Measurements from ENCODE around the gene LRSAM1. TPM values are rescaled to one million over a fixed set of nuclear protein-coding genes. Genes with fewer than 3 reads are reported as not detected.

The LRSAM1 gene
- total and polyA plus RNA-seq, 2 of the 8 experiments (the other 6 are each of a cell fraction or from before 2014, with no cell fraction given): 9.7 to 18.3 TPM

- Histone ChIP-seq H2BK20ac (ENCODE audit: low read length) (no peak overlapping the region), H4K8ac (ENCODE audit: extremely low read depth, insufficient read depth, low read length) (no peak overlapping the region), H3K56ac (replicated peaks; ENCODE audit: insufficient read length, low read depth, low read length) (no peak overlapping the region), H3K23me2 (ENCODE audit: low read depth, low read length) (no peaks in the 10 kb centered on the region), H3K9ac (replicated peaks in 1 of 4; ENCODE audit: extremely low read depth in 1 of 4, low read depth in 3 of 4, low read length in 3 of 4) (no peak overlapping the region), H4K20me1 (replicated peaks in 1 of 2; ENCODE audit: control insufficient read depth in 1 of 2, insufficient read depth in 2 of 2, low read length in 2 of 2) (peaks cover 0 to 6% of the 10 kb centered on the region in 2 experiments), H3K4me1 (replicated peaks in 1 of 4; ENCODE audit: control insufficient read depth in 3 of 4, insufficient read depth in 4 of 4, low read length in 3 of 4) (peaks cover 4 to 15% (median 15%) of the 10 kb centered on the region in 4 experiments; a peak in 5 of 7 replicates), H3K4me2 (ENCODE audit: insufficient read depth in 1 of 2, low read depth in 2 of 2, low read length in 2 of 2) (no peak overlapping the region), H3K79me1 (ENCODE audit: low read depth, low read length) (peaks cover 9% of the 10 kb centered on the region; the same call in 1 of the 2 replicates), H3K79me2 (ENCODE audit: control insufficient read depth in 1 of 2, insufficient read depth in 2 of 2, low read length in 2 of 2) (peaks cover 0 to 14% of the 10 kb centered on the region in 2 experiments; a peak in 1 of 4 replicates), H2BK15ac (ENCODE audit: low read length) (0 out of 2 replicates have a peak overlapping the region, but pooled peaks have one; percentile 40), H2AFZ (ENCODE audit: low read length) (no peak overlapping the region), H2AK5ac (ENCODE audit: low read depth, low read length) (no peak overlapping the region), H3K9me3 (ENCODE audit: insufficient read depth in 2 of 2, low read depth in 1 of 2, low read length in 1 of 2) (no peaks in the 10 kb centered on the region), H3K18ac (ENCODE audit: extremely low read depth, low read length) (no peak overlapping the region), H3K4me3 (ENCODE audit: extremely low read depth in 1 of 4, insufficient read depth in 2 of 4, low read depth in 3 of 4, low read length in 4 of 4) (no peak overlapping the region), H2BK120ac (replicated peaks; ENCODE audit: low read depth, low read length) (no peak overlapping the region), H3K36me3 (ENCODE audit: control insufficient read depth in 2 of 4, insufficient read depth in 4 of 4, low read length in 3 of 4) (no peaks in the 10 kb centered on the region), H2BK5ac (ENCODE audit: low read depth, low read length) (peak overlapping the region; percentile 71; the same call in 1 of the 2 replicates), H2BK12ac (ENCODE audit: low read depth, low read length) (0 out of 2 replicates have a peak overlapping the region, but pooled peaks have one; percentile 2), H3K14ac (ENCODE audit: insufficient read length) (no peak overlapping the region), H3K27ac (ENCODE audit: low read depth, low read length) (peak overlapping the region; percentile 17; the same call in 1 of the 2 replicates), H3K27me3 (replicated peaks in 1 of 4; ENCODE audit: control insufficient read depth in 3 of 4, extremely low read depth in 1 of 4, insufficient read depth in 3 of 4, low read length in 3 of 4) (no peaks in the 10 kb centered on the region), H4K5ac (ENCODE audit: insufficient read length, low read depth, low read length) (no peak overlapping the region), H3K4ac (replicated peaks; ENCODE audit: insufficient read length, low read depth, low read length) (no peak overlapping the region), H4K91ac (replicated peaks; ENCODE audit: insufficient read length, low read length) (no peak overlapping the region), H3K23ac (ENCODE audit: insufficient read length) (no peak overlapping the region)
- CTCF ChIA-PET (ENCODE audit: partially characterized antibody): interaction anchor here (1.4 to 7.7 kb wide), 5 partner anchors 8 to 52 kb away, joined by 3 to 105 read pairs (median 80); no protein-coding TSS in a partner anchor
- DNase-seq (ENCODE audit: low read depth in 1 of 2, low spot score in 2 of 2) (no peak), FAIRE-seq (no peak)
- POLR2A ChIA-PET (ENCODE audit: partially characterized antibody): interaction anchor here (1.0 to 1.2 kb wide), 2 partner anchors 31 to 32 kb away, joined by 3 read pairs; no protein-coding TSS in a partner anchor
- 91% methylated on average over 6 of the region's 6 CpGs; no CpG with 5 or more reads in 1 of the 2 experiments for WGBS, 2 experiments (ENCODE audit: extremely low coverage in 1 of 2, insufficient coverage in 1 of 2, insufficient read length in 1 of 2, insufficient replicate concordance in 2 of 2, low coverage in 1 of 2, low lambda C conversion rate in 2 of 2, missing lambda C conversion rate in 1 of 2)
- no peak for TF ChIP-seq SIX5 (IDR thresholded peaks at IDR 0.05; ENCODE audit: low read depth, low read length)
- TF ChIP-seq POU5F1 (IDR thresholded peaks at IDR 0.05; ENCODE audit: low read depth, low read length): no peak
- no peak for TF ChIP-seq SAP30 (IDR thresholded peaks at IDR 0.05; ENCODE audit: insufficient read depth, insufficient replicate concordance, low read length)
- no peak for TF ChIP-seq PHF8 (conservative IDR thresholded peaks at IDR 0.05; ENCODE audit: low read depth, low read length)
- no peak for TF ChIP-seq KDM4A (IDR thresholded peaks at IDR 0.05; ENCODE audit: low read depth, low read length, severe bottlenecking)
- TF ChIP-seq CBX8 (IDR thresholded peaks at IDR 0.05; ENCODE audit: borderline replicate concordance, low read depth, low read length): no peak
- no peak for TF ChIP-seq CHD2 (IDR thresholded peaks at IDR 0.05; ENCODE audit: low read length)
- no peak for TF ChIP-seq CTBP2 (IDR thresholded peaks at IDR 0.05; ENCODE audit: borderline replicate concordance, insufficient read depth, insufficient read length, low read length)
- TF ChIP-seq SUZ12 (IDR thresholded peaks at IDR 0.05; ENCODE audit: low read length): no peak
- no peak for TF ChIP-seq TAF7 (optimal IDR thresholded peaks at IDR 0.05; ENCODE audit: borderline replicate concordance, low read depth, low read length)
- no peak for TF ChIP-seq CEBPB (IDR thresholded peaks at IDR 0.05; ENCODE audit: low read depth, low read length)
- TF ChIP-seq HDAC6 (IDR thresholded peaks at IDR 0.05; ENCODE audit: low read depth, low read length): no peak
- no peak for TF ChIP-seq YY1 (IDR thresholded peaks at IDR 0.05; ENCODE audit: low read depth, low read length)
- no peak for TF ChIP-seq SP1 (IDR thresholded peaks at IDR 0.05; ENCODE audit: low read depth, low read length)
These were observed 84.1 kb downstream of the LRSAM1 start for GRCh38 chr9:127535396-127535795.

All from H1 (cell line).